Testis (tissue), 2 donors: Measurements from ENCODE around the gene COL9A3.

Source experiments
- CTCF ChIP-seq, 3 experiments: fragments of 450-650 bp in 2 of 3; fragments of 200-600 bp in 1 of 3; sonication (generic) in 1 of 3; IDR thresholded peaks; one replicate each; pipeline ENCODE4 v1.5.1; 2016 to 2019; ENCODE audit warnings: antibody characterized with exemption in 3 of 3, mild to moderate bottlenecking in 2 of 3, moderate library complexity in 1 of 3
- POLR2A ChIP-seq: fragments of 450-650 bp; IDR thresholded peaks from one replicate; pipeline ENCODE4 v1.6.1; 2017; ENCODE audit warnings: antibody characterized with exemption, mild to moderate bottlenecking, moderate library complexity

- TF ChIP-seq CTCF (IDR thresholded peaks at IDR 0.05) (no peak), POLR2A (no peak)
Observed at GRCh38 chr20:62792940-62793756, 23.7 kb upstream of the COL9A3 start.
